SK-MEL-5 (cell line): Measurements from ENCODE around the gene ARID1B. TPM values are rescaled to one million over a fixed set of nuclear protein-coding genes. Genes with fewer than 3 reads are reported as not detected.

Experiments
- DNase-seq: peaks from one replicate; pipeline ENCODE4 v3.0.0-alpha.2; 2016; ENCODE audit warnings: low read depth, low spot score
- in situ Hi-C: cut with HindIII; loops from 2 replicates; pipeline ENCODE4 v1.10.0; 2016; ENCODE audit warnings: low sequenced_read_pairs, high pct_unique_total_duplicates, low pct_unique_long_range_greater_than_20kb
- total RNA-seq: library from RNA; depleted of rRNA; stranded (reverse); fragments of >200 nt; shearing (Covaris generic); gene quantifications from 2 replicates; pipeline ENCODE4 v1.2.3, GENCODE V29; 2014

The ARID1B gene
- total RNA-seq, 1 experiment from 2014 or later: 20.0 TPM

- in situ Hi-C loops: no loop called here
- DNase-seq: no peak
Observed at GRCh38 chr6:157203764-157204163, 426.6 kb downstream of the ARID1B start.

GRCh38 chr6:157205473-157206358, 428.5 kb downstream of the ARID1B start:
- DNase-seq: no peak
- in situ Hi-C loops: no loop called here

- in situ Hi-C loops: no loop called here
- DNase-seq: no peak
Observed at GRCh38 chr6:157206359-157206815, 429.2 kb downstream of the ARID1B start.

- DNase-seq: no peak
- in situ Hi-C loops: no loop called here
Observed at GRCh38 chr6:157207521-157208076, 430.4 kb downstream of the ARID1B start.

GRCh38 chr6:157209865-157210530, 432.8 kb downstream of the ARID1B start:
- DNase-seq: peak; percentile 60

GRCh38 chr6:157210954-157211353, 433.8 kb downstream of the ARID1B start:
- in situ Hi-C loops: no loop called here
- DNase-seq: no peak

More at GRCh38 chr6:157209865-157210530, 432.8 kb downstream of the ARID1B start:
- in situ Hi-C loops: no loop called here

GRCh38 chr6:157211603-157212455, 434.7 kb downstream of the ARID1B start:
- in situ Hi-C loops: no loop called here
- DNase-seq: no peak

- in situ Hi-C loops: no loop called here
- no peak for DNase-seq
Observed at GRCh38 chr6:157213426-157213825, 436.2 kb downstream of the ARID1B start.

- in situ Hi-C loops: no loop called here
- no peak for DNase-seq
Observed at GRCh38 chr6:157213907-157214565, 436.9 kb downstream of the ARID1B start.

- in situ Hi-C loops: no loop called here
- DNase-seq: no peak
Observed at GRCh38 chr6:157215717-157216116, 438.5 kb downstream of the ARID1B start.

GRCh38 chr6:157216570-157216969, 439.4 kb downstream of the ARID1B start:
- no peak for DNase-seq
- in situ Hi-C loops: no loop called here

- no peak for DNase-seq
- in situ Hi-C loops: no loop called here
Observed at GRCh38 chr6:157217198-157217893, 440.2 kb downstream of the ARID1B start.

- in situ Hi-C loops: no loop called here
- no peak for DNase-seq
Observed at GRCh38 chr6:157217894-157218370, 440.8 kb downstream of the ARID1B start.

GRCh38 chr6:157218371-157219198, 441.4 kb downstream of the ARID1B start:
- DNase-seq: no peak
- in situ Hi-C loops: no loop called here

GRCh38 chr6:157219201-157220200, 442.3 kb downstream of the ARID1B start:
- DNase-seq: no peak
- in situ Hi-C loops: no loop called here
